CMK (cell line): ENCODE measurements around the gene EHMT1.
"Not testable (repeated sequence)": the region's sequence is repeated elsewhere in the genome, so short reads cannot be mapped to it uniquely, and the experiment has no call there.

Source experiments
- DNase-seq: peaks from one replicate; pipeline ENCODE4 v3.0.0-alpha.2; 2010; ENCODE audit warnings: low read depth

Gene EHMT1

DNA sequence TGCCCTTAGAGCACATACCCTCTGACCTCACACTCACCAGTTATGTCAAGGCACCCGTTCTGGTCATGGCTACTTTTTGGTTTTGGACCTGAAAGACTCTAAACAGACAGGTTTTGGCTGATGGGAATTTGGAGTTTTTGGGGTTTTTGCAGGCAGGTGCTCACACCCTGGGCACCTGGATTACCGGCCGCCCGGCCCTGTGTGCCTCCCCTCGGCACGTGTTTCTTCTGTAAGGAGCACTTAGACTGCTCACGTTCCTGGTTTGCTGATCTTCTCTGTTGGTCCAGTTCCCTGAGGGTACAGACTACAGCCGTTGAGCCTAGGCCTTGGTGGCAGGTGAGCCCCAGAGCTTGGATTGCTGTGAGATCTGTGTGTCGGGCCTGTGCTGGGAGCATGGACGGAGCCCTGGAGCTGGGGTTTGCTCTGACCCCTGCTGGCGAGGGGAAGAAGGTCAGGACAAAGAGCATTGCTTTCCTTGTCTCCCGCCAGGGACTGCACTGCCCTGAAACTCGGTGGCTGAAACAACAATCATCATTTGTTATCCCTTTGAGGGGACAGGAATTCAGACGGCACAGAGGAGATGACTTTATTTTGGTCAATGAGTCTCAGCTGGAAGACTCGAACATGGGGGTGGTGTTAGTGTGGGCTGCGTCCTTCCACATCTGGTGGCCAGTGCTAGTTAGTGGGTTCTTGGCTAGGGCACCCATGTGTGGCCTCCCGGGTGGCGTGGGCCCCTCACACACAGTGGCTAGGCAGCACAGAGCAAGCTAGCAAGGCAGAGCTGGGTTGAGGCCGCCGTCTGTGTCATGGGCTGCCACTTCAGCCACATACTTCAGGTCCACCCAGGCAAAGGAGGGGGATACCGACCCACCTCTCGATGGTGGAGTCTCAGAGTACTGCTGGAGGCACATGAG lies 76.4 kb downstream of the EHMT1 start:
- no peak for DNase-seq

GRCh38 chr9:137696136-137696925 lies 77.5 kb downstream of the EHMT1 start:
- DNase-seq, result no peak

DNA sequence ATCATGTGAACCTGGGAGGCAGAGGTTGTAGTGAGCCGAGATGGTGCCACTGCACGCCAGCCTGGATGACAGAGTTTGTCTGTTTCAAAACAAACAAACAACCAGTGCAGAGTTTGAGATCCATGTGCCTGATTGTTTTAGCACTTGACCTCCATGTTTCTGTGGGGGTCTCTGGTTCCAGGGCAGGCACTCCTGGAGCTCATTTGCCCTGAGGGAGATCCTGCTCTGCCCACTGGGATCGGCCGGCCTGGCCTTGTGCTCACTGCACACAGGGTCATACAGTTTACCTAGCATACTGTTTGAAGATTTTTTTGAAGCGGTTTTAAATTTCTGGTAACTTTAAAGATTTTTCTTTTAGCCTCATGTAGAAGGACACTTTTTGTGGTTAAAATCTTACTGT lies 78.4 kb downstream of the EHMT1 start:
- no peak for DNase-seq

- no peak for DNase-seq
Measured at GRCh38 chr9:137697832-137698231, 79.0 kb downstream of the EHMT1 start.

DNA sequence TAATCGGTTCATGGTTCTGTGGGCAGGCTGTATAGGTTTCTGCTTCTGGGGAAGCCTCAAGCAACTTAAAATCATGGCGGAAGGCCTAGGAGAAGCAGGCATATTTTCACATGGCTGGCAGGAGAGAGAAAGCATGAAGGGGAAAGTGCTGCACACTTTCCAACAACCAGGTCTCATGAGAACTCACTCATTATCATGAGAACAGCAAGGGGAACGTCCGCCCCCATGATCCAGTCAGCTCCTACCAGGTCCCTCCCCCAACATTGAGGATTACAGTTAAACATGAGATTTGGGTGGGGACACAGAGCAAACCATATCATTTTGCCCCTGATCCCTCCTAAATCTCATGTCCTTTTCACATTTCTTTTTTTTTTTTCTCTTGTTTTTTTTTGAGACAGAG lies 82.1 kb downstream of the EHMT1 start:
- DNase-seq, result no peak

GRCh38 chr9:137702615-137703379 lies 84.0 kb downstream of the EHMT1 start:
- no peak for DNase-seq

DNA sequence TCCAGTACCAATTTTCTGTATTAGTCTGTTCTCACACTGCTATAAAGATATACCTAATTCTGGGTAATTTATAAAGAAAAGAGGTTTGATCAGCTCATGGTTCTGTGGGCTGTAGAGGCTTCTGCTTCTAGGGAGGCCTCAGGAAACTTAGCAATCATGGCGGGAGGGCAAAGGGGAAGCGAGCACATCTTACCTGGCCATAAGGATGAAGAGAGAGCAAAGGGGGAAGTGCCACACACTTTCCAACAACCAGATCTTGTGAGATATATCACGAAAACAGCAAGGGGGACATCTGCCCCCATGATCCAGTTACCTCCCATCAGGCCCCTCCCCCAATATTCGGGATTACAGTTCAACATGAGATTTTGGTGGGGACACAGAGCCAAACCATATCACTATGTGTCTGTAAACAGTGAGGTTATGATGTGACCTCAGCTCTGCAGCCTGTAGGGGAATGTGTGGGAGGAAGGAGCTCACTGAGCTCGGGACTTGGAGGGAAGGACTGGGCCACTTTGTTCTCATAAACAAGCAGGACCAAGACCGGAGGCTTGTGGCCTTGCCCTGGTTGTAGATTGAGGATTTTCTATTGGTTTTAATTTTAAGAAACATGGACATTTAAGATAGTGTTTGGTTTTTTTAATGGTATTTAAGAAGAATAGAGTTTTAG lies 85.2 kb downstream of the EHMT1 start:
- DNase-seq, result no peak

GRCh38 chr9:137705443-137705863 lies 86.6 kb downstream of the EHMT1 start:
- no peak for DNase-seq

DNA sequence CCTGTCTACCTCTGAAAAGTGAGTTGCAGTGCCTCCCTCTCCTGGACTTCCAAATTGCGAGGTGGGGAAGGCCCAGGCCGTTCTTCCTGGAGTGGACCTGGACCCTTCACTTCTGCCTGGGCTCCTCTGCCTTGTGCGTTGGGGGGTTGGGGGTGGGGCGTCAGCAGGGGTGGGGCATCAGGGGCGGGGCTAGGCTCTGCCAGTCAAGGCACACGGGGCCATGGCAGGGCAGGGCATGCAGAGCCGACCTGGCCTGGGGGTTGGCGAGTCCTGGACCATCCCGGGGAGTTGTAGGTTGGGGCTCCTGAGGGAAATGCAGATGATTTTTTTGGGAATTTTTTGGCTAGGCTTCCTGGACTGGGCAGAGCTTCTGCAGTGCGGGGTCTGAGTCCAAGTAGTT lies 87.1 kb downstream of the EHMT1 start:
- DNase-seq, result no peak

DNA sequence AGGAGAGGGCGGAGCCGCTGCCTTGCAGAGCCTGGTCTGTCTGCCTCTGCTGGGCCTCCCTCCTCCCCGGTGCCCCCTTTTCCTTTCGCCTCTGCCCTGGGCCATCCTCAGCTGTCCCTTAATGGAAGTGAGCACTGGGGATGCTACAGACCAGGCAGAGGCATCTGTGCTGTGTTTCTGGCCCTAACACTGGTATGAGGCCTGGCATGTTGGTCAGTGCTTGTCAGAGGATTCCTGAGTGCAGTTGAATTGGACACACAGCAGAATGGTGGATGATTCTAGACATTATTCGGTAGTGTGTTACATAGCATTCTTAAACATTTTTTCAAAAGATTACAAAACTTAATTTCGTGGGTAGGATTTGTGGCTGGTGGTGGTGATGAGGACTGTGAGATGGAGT lies 88.6 kb downstream of the EHMT1 start:
- no peak for DNase-seq

- no peak for DNase-seq
Measured at GRCh38 chr9:137708590-137709284, 89.9 kb downstream of the EHMT1 start.

- DNase-seq, result no peak
Measured at GRCh38 chr9:137709411-137710101, 90.8 kb downstream of the EHMT1 start.

GRCh38 chr9:137710704-137711103 lies 91.9 kb downstream of the EHMT1 start:
- DNase-seq, result no peak

DNA sequence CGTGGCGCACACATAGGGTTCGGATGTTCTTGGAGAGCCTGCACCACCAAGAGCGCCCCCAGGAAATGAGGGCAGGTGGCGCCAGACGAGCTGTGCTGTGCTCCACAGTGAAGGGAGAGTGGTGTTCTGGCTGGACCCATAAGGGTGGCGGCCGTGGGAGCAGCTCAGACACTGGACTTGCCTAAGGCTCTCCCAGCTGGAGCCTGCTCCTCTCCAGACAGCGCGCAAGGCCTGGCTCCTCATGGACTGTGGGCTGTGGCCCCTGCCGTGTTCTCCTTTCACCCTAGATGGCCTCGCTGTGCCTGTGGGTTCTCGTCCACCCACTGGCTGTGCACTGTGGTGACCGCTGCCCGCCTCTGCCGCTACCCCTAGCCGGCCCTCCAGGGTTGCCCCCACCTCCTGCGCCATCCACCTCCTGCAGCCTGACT lies 92.9 kb downstream of the EHMT1 start:
- DNase-seq, result no peak

DNA sequence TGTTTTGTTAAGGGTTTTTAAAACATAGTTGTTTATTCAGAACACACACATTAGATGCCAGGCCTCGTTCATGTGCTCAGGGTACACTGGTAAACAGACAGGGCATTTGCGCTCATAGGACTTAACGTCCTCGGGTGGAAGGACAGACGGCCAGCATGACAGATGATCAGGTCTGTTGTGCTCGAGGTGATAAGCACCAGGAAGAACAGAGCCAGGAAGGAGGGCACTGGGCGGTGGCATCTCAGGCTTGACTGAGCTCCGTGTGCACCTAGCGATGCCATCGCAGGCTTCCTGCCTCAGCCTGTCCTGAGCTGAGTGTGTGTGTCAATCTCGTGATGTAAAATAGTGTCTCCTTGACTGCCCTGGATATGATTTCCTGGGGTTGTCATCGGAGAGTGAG lies 96.5 kb downstream of the EHMT1 start:
- no peak for DNase-seq

GRCh38 chr9:137715866-137716693 lies 97.3 kb downstream of the EHMT1 start:
- not testable (repeated sequence) for DNase-seq

DNA sequence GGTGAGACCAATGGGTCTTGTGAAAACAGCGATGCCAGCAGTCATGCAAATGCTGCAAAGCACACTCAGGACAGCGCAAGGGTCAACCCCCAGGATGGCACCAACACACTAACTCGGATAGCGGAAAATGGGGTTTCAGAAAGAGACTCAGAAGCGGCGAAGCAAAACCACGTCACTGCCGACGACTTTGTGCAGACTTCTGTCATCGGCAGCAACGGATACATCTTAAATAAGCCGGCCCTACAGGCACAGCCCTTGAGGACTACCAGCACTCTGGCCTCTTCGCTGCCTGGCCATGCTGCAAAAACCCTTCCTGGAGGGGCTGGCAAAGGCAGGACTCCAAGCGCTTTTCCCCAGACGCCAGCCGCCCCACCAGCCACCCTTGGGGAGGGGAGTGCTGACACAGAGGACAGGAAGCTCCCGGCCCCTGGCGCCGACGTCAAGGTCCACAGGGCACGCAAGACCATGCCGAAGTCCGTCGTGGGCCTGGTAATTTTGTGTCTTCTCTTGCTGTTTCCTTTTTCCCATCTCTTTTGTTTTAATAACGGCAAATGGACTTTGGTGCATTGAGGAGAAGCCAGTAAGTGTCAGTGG lies 98.0 kb downstream of the EHMT1 start:
- DNase-seq, result no peak

DNA sequence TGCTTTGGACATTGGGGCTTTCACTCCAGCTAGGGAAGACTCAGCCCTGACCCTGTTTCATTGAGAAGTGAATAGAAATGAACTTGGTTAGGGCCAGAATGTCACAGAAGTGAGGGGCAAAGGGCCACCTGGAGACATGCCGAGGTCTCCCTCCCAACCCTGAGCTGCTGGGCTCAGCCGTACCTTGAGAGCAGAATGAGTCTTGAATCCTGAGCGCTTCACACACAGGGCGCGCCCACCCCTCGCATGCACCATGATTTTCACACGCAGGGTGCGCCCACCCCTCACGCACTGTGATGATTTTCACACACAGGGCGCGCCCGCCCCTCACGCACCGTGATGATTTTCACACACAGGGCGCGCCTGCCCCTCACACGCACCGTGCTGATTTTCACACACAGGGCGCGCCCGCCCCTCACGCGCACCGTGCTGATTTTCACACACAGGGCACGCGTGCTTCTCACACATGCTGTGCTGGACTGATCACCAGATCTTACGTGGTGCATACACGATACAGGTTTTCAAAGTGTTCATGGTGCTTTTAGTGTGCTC lies 99.0 kb downstream of the EHMT1 start:
- no peak for DNase-seq

DNA sequence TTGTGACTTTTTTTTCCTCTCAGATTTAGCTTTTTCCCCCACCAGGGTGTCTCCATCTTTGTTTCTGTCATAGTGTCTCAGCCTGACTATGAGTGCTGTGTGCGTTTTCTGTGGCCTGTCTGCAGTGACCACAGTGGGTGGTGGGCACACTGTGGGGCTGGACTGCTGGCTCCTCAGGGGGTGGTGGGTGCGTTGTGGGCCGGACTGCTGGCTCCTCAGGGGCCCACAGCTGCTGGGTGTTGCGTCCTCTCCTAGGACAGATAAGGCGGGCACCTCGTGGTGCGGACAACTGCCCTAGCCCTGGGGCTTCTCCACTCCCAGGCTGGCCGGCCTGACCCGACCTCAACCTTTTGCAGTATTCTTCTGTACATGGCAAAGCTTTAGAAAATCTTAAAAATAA lies 100.4 kb downstream of the EHMT1 start:
- DNase-seq, result no peak
